GM12873 (cell line): ENCODE results near the gene GABBR2.

Source experiments
- TF ChIP-seq, protein P1 (sequence below): IDR thresholded peaks from 2 replicates; pipeline ENCODE4 v1.5.1; 2012; ENCODE audit warnings: low read depth, mild to moderate bottlenecking, moderate library complexity, low read length, control low read depth; ENCODE audit not compliant: insufficient read depth; ENCODE audit errors: missing control alignments

GABBR2 gene

DNA sequence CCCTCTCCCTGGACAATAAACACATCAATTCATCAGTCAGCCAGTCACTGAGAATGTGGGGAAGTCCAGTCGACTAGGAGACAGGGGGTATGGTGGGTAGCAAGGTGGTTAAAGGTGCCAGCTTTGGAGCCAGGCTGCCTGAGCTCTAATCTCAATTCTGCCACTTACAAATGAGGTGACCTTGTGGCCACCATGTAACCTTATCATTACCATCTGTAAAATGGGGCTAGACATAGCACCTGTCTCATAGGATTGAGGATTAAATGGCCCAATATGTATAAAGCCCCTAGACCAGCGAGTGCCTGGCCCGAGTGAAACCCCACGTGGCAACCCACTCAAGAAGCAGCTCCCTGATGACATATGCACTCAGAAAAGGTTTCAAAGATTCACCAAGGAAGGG lies 380.0 kb downstream of the GABBR2 start:
- TF ChIP-seq, protein P1, sequence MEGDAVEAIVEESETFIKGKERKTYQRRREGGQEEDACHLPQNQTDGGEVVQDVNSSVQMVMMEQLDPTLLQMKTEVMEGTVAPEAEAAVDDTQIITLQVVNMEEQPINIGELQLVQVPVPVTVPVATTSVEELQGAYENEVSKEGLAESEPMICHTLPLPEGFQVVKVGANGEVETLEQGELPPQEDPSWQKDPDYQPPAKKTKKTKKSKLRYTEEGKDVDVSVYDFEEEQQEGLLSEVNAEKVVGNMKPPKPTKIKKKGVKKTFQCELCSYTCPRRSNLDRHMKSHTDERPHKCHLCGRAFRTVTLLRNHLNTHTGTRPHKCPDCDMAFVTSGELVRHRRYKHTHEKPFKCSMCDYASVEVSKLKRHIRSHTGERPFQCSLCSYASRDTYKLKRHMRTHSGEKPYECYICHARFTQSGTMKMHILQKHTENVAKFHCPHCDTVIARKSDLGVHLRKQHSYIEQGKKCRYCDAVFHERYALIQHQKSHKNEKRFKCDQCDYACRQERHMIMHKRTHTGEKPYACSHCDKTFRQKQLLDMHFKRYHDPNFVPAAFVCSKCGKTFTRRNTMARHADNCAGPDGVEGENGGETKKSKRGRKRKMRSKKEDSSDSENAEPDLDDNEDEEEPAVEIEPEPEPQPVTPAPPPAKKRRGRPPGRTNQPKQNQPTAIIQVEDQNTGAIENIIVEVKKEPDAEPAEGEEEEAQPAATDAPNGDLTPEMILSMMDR, result no peak

DNA sequence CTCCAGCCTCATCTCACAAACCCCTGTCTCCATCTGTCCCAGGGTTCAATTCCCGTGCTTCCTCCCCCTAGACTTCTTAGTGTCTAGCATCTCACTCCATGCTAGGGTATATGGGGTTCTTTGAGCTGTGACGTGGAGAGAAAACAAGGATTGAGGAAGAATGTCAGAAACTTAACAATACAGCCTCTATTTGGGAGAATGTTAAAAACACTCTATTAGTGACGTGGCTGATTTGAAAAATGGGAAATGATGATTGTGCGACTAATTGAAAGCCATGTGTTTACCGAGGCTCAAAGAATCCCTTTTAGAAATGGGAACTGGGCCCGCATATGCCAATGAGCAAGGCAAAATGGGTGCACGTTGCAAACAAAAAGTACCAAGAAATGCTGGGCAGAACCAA lies 380.6 kb downstream of the GABBR2 start:
- TF ChIP-seq, protein P1, result no peak

DNA sequence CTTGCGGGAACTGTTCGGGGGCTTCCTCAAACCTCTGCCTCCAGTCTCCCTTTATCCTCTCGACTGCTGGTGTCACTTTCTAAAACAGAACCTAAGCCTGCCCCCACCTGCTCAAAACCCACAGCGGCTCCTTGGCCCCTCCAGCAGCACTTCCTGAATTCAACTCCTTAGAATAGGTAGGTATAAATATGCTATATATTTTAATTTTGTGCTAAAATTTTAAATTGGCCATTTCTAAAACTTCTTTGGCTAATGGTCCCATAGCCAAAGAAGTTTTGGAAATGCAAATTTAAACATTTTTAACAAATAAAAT lies 381.5 kb downstream of the GABBR2 start:
- TF ChIP-seq, protein P1, result no peak

DNA sequence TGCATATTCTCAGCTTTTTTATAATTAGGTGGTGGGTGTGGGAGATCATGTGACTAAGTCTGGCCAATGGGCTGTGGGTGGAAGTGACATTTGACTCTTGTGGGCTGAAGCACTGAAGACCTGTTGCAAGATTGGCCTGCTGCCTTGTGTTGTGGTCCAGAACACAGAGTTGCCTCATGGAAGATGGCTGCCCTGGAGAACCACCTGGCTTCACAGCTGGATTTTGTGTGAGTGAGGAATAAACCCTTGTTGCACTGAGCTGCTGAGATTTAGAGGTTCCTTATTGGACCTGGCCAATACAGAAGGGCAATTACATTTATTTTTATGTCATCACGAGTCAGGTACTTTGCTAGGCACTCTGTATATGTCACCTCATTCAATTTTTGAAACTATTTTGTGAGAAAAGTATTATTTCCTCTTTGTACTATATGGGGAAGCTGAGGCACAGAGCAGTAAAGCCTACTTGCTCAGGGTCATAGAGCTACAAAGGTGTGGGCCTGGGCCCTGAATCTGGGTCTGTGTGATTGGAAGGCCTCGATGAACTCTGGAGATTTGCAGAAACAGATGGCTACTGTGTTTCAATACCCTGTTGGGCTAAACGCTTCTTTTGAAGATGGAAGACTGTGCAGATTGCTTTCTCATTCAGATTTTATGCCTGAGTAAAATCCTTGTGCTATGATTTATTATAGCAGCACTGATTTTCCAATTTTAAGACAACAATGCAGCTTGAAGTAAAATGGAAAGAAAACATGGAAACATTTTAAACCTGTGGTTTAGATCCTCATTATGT lies 382.1 kb downstream of the GABBR2 start:
- TF ChIP-seq, protein P1, result no peak

DNA sequence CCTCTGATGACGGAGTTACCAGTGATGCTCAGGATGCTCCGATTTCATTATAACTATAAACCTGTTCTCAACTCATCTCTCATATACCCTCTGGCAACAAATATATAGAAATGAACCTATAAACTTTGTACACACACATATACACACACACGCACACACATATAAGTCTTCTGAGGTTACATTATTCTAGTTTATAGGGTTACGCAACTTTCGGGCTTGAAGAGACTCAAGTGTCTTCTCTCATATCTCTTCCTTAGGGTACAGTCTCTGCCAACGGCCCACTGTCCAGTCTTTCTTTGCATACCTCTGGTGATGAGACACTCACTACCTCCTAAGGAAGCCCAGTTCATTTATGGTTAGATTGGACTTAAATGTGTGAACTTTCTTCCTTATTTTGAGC lies 383.9 kb downstream of the GABBR2 start:
- TF ChIP-seq, protein P1, result no peak

DNA sequence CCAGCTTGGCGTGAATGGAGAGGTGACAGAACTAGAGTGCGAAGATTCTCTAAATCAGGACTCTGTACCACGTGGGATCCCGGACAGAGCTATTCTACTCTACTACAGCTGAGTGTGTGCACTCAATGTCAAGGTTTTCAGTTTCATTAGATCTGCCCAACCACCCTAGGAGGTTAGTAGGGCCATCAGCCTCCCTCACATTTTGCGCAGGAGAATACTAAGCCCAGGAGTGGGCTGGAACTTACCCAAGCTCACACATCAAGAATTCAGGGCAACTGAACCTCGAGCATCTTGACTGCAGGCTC lies 385.0 kb downstream of the GABBR2 start:
- TF ChIP-seq, protein P1, result no peak

DNA sequence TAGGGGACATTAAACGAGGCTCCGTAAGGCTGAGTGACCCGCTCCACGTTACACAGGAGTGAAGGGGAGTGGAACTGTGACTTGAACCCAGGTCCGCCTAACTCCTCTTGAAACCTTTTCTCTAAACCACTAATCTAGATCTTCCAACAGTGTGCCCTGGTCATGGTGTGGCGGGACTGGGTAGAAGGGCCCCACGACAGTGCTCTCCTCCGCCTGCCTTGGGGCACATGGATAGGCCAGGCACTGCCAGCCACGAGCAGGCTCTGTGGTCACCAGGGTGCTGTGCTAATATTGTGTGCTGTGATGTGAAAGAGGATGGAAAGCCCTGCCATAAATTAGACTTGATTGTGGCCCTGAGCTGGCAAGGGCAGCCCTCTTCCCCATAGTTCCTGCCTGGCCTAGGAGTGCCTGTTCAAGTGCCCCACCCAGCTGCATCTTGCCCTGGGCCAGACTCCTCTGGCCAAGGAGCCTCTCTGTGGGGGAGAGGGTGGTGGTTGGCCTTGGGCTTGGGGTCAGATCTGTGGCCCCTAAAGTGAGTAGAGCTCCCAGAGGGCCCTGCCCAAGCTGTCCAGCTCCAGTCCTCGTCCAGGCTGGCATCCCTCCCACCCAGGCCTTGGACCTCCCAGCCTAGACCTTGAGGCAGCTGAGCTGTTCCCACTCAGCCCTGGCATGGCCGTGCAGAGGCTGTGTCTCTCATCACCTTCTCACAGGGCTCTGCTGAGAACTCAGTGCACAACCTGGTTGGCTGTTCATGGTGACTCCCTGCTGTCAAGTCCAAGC lies 385.5 kb downstream of the GABBR2 start:
- TF ChIP-seq, protein P1, result no peak
